Measurements from ENCODE around the gene TUG1.
A peak's percentile ranks its signal among the peaks of the same experiment; 100 is the strongest.

Gene TUG1

GRCh38 chr22:30968924-30969531 lies at the start of gene TUG1:
TUG1 (plus strand) TSS chr22:30969265.
- peak; percentile 98 for FAIRE-seq
- peak; percentile 99 for DNase-seq (ENCODE audit: extremely low spot score, insufficient read length, low read depth)

- FAIRE-seq (no peak), DNase-seq (ENCODE audit: extremely low spot score, insufficient read length, low read depth) (no peak)
These were observed 49.1 kb upstream of the TUG1 start for GRCh38 chr22:30919973-30920372.

- FAIRE-seq (peak; percentile 77), DNase-seq (ENCODE audit: extremely low spot score, insufficient read length, low read depth) (peak; percentile 65)
These were observed 48.7 kb upstream of the TUG1 start for GRCh38 chr22:30920407-30920806.

- DNase-seq (ENCODE audit: extremely low spot score, insufficient read length, low read depth) = no peak
These were observed 48.0 kb upstream of the TUG1 start for GRCh38 chr22:30921108-30921507.

GRCh38 chr22:30922151-30922611 lies 46.9 kb upstream of the TUG1 start:
- peak; percentile 56 for DNase-seq (ENCODE audit: extremely low spot score, insufficient read length, low read depth)
- peak; percentile 66 for FAIRE-seq

More at GRCh38 chr22:30921108-30921507, 48.0 kb upstream of the TUG1 start:
- FAIRE-seq = no peak

GRCh38 chr22:30923168-30923900 lies 45.7 kb upstream of the TUG1 start:
- DNase-seq (ENCODE audit: extremely low spot score, insufficient read length, low read depth) (no peak), FAIRE-seq (no peak)

- no peak for FAIRE-seq
- no peak for DNase-seq (ENCODE audit: extremely low spot score, insufficient read length, low read depth)
These were observed 43.4 kb upstream of the TUG1 start for GRCh38 chr22:30925667-30926066.

GRCh38 chr22:30926706-30927105 lies 42.4 kb upstream of the TUG1 start:
- DNase-seq (ENCODE audit: extremely low spot score, insufficient read length, low read depth) (no peak), FAIRE-seq (no peak)

- no peak for DNase-seq (ENCODE audit: extremely low spot score, insufficient read length, low read depth)
- no peak for FAIRE-seq
These were observed 41.3 kb upstream of the TUG1 start for GRCh38 chr22:30927806-30928205.

GRCh38 chr22:30928401-30928800 lies 40.7 kb upstream of the TUG1 start:
- no peak for DNase-seq (ENCODE audit: extremely low spot score, insufficient read length, low read depth)
- no peak for FAIRE-seq

- DNase-seq (ENCODE audit: extremely low spot score, insufficient read length, low read depth) (no peak), FAIRE-seq (no peak)
These were observed 38.8 kb upstream of the TUG1 start for GRCh38 chr22:30930228-30930627.

GRCh38 chr22:30931541-30932300 lies 37.3 kb upstream of the TUG1 start:
- FAIRE-seq (no peak), DNase-seq (ENCODE audit: extremely low spot score, insufficient read length, low read depth) (no peak)

GRCh38 chr22:30932661-30933060 lies 36.4 kb upstream of the TUG1 start:
- FAIRE-seq = no peak
- DNase-seq (ENCODE audit: extremely low spot score, insufficient read length, low read depth) = no peak

- DNase-seq (ENCODE audit: extremely low spot score, insufficient read length, low read depth) (no peak), FAIRE-seq (no peak)
These were observed 35.6 kb upstream of the TUG1 start for GRCh38 chr22:30933457-30933856.

GRCh38 chr22:30934053-30934452 lies 35.0 kb upstream of the TUG1 start:
- no peak for DNase-seq (ENCODE audit: extremely low spot score, insufficient read length, low read depth)
- no peak for FAIRE-seq

- FAIRE-seq (no peak), DNase-seq (ENCODE audit: extremely low spot score, insufficient read length, low read depth) (no peak)
These were observed 28.2 kb upstream of the TUG1 start for GRCh38 chr22:30940685-30941362.

- DNase-seq (ENCODE audit: extremely low spot score, insufficient read length, low read depth) = no peak
- no peak for FAIRE-seq
These were observed 27.7 kb upstream of the TUG1 start for GRCh38 chr22:30941363-30941740.

- FAIRE-seq (no peak), DNase-seq (ENCODE audit: extremely low spot score, insufficient read length, low read depth) (no peak)
These were observed 25.7 kb upstream of the TUG1 start for GRCh38 chr22:30943368-30943767.

- DNase-seq (ENCODE audit: extremely low spot score, insufficient read length, low read depth) = no peak
- no peak for FAIRE-seq
These were observed 24.1 kb upstream of the TUG1 start for GRCh38 chr22:30944986-30945385.

- FAIRE-seq (no peak), DNase-seq (ENCODE audit: extremely low spot score, insufficient read length, low read depth) (no peak)
These were observed 23.4 kb upstream of the TUG1 start for GRCh38 chr22:30945653-30946052.
